ENCODE data around the gene RRN3.
"Not testable (repeated sequence)": the region's sequence is repeated elsewhere in the genome, so short reads cannot be mapped to it uniquely, and the experiment has no call there.

GRCh38 chr16:15137514-15137913 lies 43.4 kb upstream of the RRN3 start:
- not testable (repeated sequence) for TF ChIP-seq CTCF, POLR2AphosphoS5 (IDR thresholded peaks at IDR 0.05)

Measured in stomach (tissue), 4 donors.